Ovary (tissue), 9 donors: ENCODE measurements around the gene SBNO2. TPM values are rescaled to one million over a fixed set of nuclear protein-coding genes. Genes with fewer than 3 reads are reported as not detected.

ENCODE experiments used
- DNase-seq, 5 donors: peaks; one replicate each; pipeline ENCODE4 v3.0.0-alpha.2; 2019 to 2020
- H3K27ac ChIP-seq, 2 donors: fragments of 200-600 bp; one replicate each; pipeline versions ENCODE4 v1.5.1 to v1.8.0; 2019 to 2022
- H3K27me3 ChIP-seq: fragments of 200-600 bp; one replicate; pipeline ENCODE4 v1.8.0; 2022
- H3K36me3 ChIP-seq: fragments of 200-600 bp; sonication (generic); one replicate; pipeline ENCODE4 v1.5.1; 2019
- H3K4me1 ChIP-seq: one replicate; pipeline ENCODE4 v1.8.1; 2013; ENCODE audit warnings: mild to moderate bottlenecking, moderate library complexity; ENCODE audit not compliant: insufficient read depth
- H3K4me3 ChIP-seq: fragments of 200-600 bp; sonication (generic); one replicate; pipeline ENCODE4 v1.5.1; 2017
- H3K9me3 ChIP-seq, 2 donors: fragments of 200-600 bp in 1 of 2; sonication (generic) in 1 of 2; one replicate each; pipeline versions ENCODE4 v1.5.1 to v1.8.1; 2013 to 2019; ENCODE audit warnings: mild to moderate bottlenecking in 1 of 2, moderate library complexity in 1 of 2
- EP300 ChIP-seq: sonication (generic); formaldehyde crosslinking; IDR thresholded peaks from one replicate; pipeline ENCODE4 v1.6.1; 2017; ENCODE audit warnings: antibody characterized with exemption
- POLR2A ChIP-seq: fragments of 450-650 bp; IDR thresholded peaks from one replicate; pipeline ENCODE4 v1.6.1; 2017; ENCODE audit warnings: antibody characterized with exemption, mild to moderate bottlenecking, moderate library complexity
- WGBS, 3 donors: extraction: QIAGEN DNeasy Blood & Tissue Kit in 1 of 3; methylation state at CpG; one replicate each; pipeline versions ENCODE4 v1.1.5 to v1.1.7; 2013 to 2017; 5-methylcytosine and 5-hydroxymethylcytosine counted together
- intact Hi-C, 4 donors: fragments of 100-400 bp; cut with DNase I; formaldehyde crosslinking; loops; one replicate each; pipeline versions ENCODE4 v1.11.0 to v1.15.1; 2022 to 2023
- polyA plus RNA-seq, 2 donors: library from polyadenylated mRNA; stranded (reverse); fragments of 200-250 nt in 1 of 2; fragments of 350-450 nt in 1 of 2; fragmentation: Illumina TruSeq in 1 of 2; extraction: RNeasy Lipid Tissue Mini Kit (QIAGEN cat#74804) in 1 of 2; gene quantifications; one replicate each; pipeline ENCODE4 v1.2.3, GENCODE V29; 2013 to 2014
- total RNA-seq, 7 donors: library from RNA; depleted of rRNA in 2 of 7; stranded (reverse); fragments of >200 nt in 2 of 7; fragmentation: NEBNext Ultra II Directional in 3 of 7; extraction: Animal tissue kit (Norgen Biotek cat#: 25700) in 3 of 7; gene quantifications; one replicate each; pipeline versions ENCODE4 v1.1.0 to v1.2.4, GENCODE V29; 2016 to 2023
- TF ChIP-seq, protein P1 (sequence below), 3 donors: fragments of 450-650 bp in 2 of 3; fragments of 200-600 bp in 1 of 3; IDR thresholded peaks; one replicate each; pipeline versions ENCODE4 v1.5.1 to v1.8.0; 2016 to 2022; ENCODE audit warnings: antibody characterized with exemption in 3 of 3, mild to moderate bottlenecking in 1 of 3
- donor health status: DM: no; HTN: no; CAD: no; lungs with moderate emphysema.
- donor health status: DM: no; HTN: no; CAD: no.
- donor health status: Bipolar disorder and iron deficiency.
- donor health status: DM: yes; HTN: yes; CAD: no.
- donor health status: DM: no; HTN: no; CAD: no.
- donor health status: DM: yes; HTN: yes; CAD: no.

Gene SBNO2
- total and polyA plus RNA-seq, 9 donors = 6.1 to 92.6 (median 60.9) TPM

GRCh38 chr19:1221904-1222255, 47.8 kb upstream of the SBNO2 start:
- TF ChIP-seq, protein P1, sequence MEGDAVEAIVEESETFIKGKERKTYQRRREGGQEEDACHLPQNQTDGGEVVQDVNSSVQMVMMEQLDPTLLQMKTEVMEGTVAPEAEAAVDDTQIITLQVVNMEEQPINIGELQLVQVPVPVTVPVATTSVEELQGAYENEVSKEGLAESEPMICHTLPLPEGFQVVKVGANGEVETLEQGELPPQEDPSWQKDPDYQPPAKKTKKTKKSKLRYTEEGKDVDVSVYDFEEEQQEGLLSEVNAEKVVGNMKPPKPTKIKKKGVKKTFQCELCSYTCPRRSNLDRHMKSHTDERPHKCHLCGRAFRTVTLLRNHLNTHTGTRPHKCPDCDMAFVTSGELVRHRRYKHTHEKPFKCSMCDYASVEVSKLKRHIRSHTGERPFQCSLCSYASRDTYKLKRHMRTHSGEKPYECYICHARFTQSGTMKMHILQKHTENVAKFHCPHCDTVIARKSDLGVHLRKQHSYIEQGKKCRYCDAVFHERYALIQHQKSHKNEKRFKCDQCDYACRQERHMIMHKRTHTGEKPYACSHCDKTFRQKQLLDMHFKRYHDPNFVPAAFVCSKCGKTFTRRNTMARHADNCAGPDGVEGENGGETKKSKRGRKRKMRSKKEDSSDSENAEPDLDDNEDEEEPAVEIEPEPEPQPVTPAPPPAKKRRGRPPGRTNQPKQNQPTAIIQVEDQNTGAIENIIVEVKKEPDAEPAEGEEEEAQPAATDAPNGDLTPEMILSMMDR (IDR thresholded peaks at IDR 0.05) = no peak
- WGBS, 3 donors = 76 to 91% (median 80%) methylated on average over 12 to 22 of the region's 22 CpGs
- no peaks in the 10 kb centered on the region for H3K27me3 ChIP-seq
- peaks cover 3% of the 10 kb centered on the region for H3K4me1 ChIP-seq
- intact Hi-C loops = no loop called here
- H3K27ac ChIP-seq = peak overlapping the region; percentile 29 to 60
- no peaks in the 10 kb centered on the region for H3K36me3 ChIP-seq
- no peak for DNase-seq
- no peaks in the 10 kb centered on the region for H3K9me3 ChIP-seq
- no peak overlapping the region for H3K4me3 ChIP-seq

- H3K4me1 ChIP-seq = peaks cover 3% of the 10 kb centered on the region
- intact Hi-C loops = no loop called here
- H3K27ac ChIP-seq = peak overlapping the region; percentile 29 to 60
Observed at GRCh38 chr19:1220976-1221903, 47.2 kb upstream of the SBNO2 start.

GRCh38 chr19:1220477-1220930, 46.4 kb upstream of the SBNO2 start:
- peaks cover 5% of the 10 kb centered on the region for H3K4me1 ChIP-seq
- no peak overlapping the region for H3K27ac ChIP-seq

More at GRCh38 chr19:1220976-1221903, 47.2 kb upstream of the SBNO2 start:
- TF ChIP-seq, protein P1 (IDR thresholded peaks at IDR 0.05) = peak; percentile 48 to 80 (median 68)
- no peak for TF ChIP-seq POLR2A
- no peak for TF ChIP-seq EP300
- WGBS, 3 donors = 54 to 65% (median 57%) methylated on average over 27 to 38 of the region's 38 CpGs
- no peaks in the 10 kb centered on the region for H3K27me3 ChIP-seq
- no peaks in the 10 kb centered on the region for H3K9me3 ChIP-seq
- H3K4me3 ChIP-seq = no peak overlapping the region
- no peaks in the 10 kb centered on the region for H3K36me3 ChIP-seq
- peak; percentile 66 to 85 (median 79) for DNase-seq

GRCh38 chr19:1219786-1220476, 45.9 kb upstream of the SBNO2 start:
- intact Hi-C loops = no loop called here
- peaks cover 10% of the 10 kb centered on the region for H3K4me1 ChIP-seq
- DNase-seq = no peak
- TF ChIP-seq EP300 (no peak), POLR2A (no peak)
- TF ChIP-seq, protein P1 (IDR thresholded peaks at IDR 0.05) = no peak
- H3K27me3 ChIP-seq = no peaks in the 10 kb centered on the region
- H3K9me3 ChIP-seq = no peaks in the 10 kb centered on the region
- WGBS, 3 donors = 90 to 96% (median 93%) methylated on average over 17 to 19 of the region's 19 CpGs
- H3K36me3 ChIP-seq = no peaks in the 10 kb centered on the region
- no peak overlapping the region for H3K27ac ChIP-seq
- H3K4me3 ChIP-seq = no peak overlapping the region

More at GRCh38 chr19:1220477-1220930, 46.4 kb upstream of the SBNO2 start:
- Histone ChIP-seq H3K27me3 (no peaks in the 10 kb centered on the region), H3K9me3 (no peaks in the 10 kb centered on the region), H3K36me3 (no peaks in the 10 kb centered on the region), H3K4me3 (no peak overlapping the region)
- DNase-seq = no peak
- WGBS, 3 donors = 80 to 87% (median 80%) methylated on average over 29 to 33 of the region's 33 CpGs
- intact Hi-C loops = no loop called here
- TF ChIP-seq, protein P1 (IDR thresholded peaks at IDR 0.05) = no peak
- TF ChIP-seq EP300 (no peak), POLR2A (no peak)
